Bronchial epithelial cell (primary cell): Measurements from ENCODE around the gene NTM. TPM values are rescaled to one million over a fixed set of nuclear protein-coding genes. Genes with fewer than 3 reads are reported as not detected.

ENCODE experiments used
- DNase-seq: peaks from one replicate; pipeline ENCODE4 v3.0.0-alpha.2; 2010; ENCODE audit warnings: low read depth
- FAIRE-seq: peaks from 2 replicates; lab custom pipeline; 2011; peaks lifted over from hg19 to GRCh38; lab: Jason Lieb, UNC
- H3K27me3 ChIP-seq: 2 replicates; pipeline ENCODE4 v1.5.1; 2011; ENCODE audit warnings: low read length; ENCODE audit not compliant: control insufficient read depth, insufficient read depth
- H3K36me3 ChIP-seq: 2 replicates; pipeline ENCODE4 v1.5.1; 2011; ENCODE audit warnings: low read length; ENCODE audit not compliant: control insufficient read depth, insufficient read depth
- H3K4me3 ChIP-seq: 2 replicates; pipeline ENCODE4 v1.5.1; 2011; ENCODE audit warnings: mild to moderate bottlenecking, low read depth, low read length, control low read depth
- total RNA-seq: library from RNA; depleted of rRNA; stranded (reverse); fragments of >200 nt; gene quantifications from 2 replicates; pipeline ENCODE4 v1.2.1, GENCODE V29; 2014
- TF ChIP-seq, protein P1 (sequence below): IDR thresholded peaks from 2 replicates; pipeline ENCODE4 v1.5.1; 2011; ENCODE audit warnings: mild to moderate bottlenecking, moderate library complexity, low read length, control low read depth, inconsistent platforms; ENCODE audit not compliant: insufficient read depth, severe bottlenecking

NTM gene
- total RNA-seq, 1 donor from 2014 or later: 4.2 TPM

DNA sequence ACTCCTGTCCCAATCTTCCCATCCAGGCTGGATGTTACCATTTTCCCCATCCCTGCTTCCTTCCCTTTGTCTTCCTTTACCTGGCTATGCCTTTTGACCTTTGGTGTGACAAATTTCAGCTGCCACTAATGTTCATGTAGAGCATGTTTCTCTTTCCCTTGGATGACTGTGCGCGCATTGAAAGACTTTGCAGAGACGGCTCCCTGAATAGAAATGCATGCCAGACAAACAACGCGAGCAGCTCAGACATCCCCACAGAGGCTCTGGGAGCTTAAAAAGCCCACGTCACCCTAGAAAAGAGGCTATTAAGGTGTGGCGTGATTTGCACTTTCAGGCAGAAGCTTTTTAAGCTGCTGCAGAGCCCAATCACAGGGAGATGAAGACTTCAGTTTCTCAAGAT is 202.0 kb downstream of the NTM start:
- Histone ChIP-seq H3K36me3 (no peaks in the 10 kb centered on the region), H3K27me3 (no peaks in the 10 kb centered on the region), H3K4me3 (no peak overlapping the region)
- FAIRE-seq (no peak), DNase-seq (no peak)
- TF ChIP-seq, protein P1, sequence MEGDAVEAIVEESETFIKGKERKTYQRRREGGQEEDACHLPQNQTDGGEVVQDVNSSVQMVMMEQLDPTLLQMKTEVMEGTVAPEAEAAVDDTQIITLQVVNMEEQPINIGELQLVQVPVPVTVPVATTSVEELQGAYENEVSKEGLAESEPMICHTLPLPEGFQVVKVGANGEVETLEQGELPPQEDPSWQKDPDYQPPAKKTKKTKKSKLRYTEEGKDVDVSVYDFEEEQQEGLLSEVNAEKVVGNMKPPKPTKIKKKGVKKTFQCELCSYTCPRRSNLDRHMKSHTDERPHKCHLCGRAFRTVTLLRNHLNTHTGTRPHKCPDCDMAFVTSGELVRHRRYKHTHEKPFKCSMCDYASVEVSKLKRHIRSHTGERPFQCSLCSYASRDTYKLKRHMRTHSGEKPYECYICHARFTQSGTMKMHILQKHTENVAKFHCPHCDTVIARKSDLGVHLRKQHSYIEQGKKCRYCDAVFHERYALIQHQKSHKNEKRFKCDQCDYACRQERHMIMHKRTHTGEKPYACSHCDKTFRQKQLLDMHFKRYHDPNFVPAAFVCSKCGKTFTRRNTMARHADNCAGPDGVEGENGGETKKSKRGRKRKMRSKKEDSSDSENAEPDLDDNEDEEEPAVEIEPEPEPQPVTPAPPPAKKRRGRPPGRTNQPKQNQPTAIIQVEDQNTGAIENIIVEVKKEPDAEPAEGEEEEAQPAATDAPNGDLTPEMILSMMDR: no peak

GRCh38 chr11:131579932-131580387 is 209.5 kb downstream of the NTM start:
- TF ChIP-seq, protein P1: peak; percentile 22
- peak; percentile 2 for DNase-seq
- no peaks in the 10 kb centered on the region for H3K27me3 ChIP-seq
- FAIRE-seq: no peak
- H3K4me3 ChIP-seq: no peak overlapping the region
- H3K36me3 ChIP-seq: no peaks in the 10 kb centered on the region

GRCh38 chr11:131580476-131580875 is 210.1 kb downstream of the NTM start:
- TF ChIP-seq, protein P1: no peak
- peak; percentile 40 for FAIRE-seq
- H3K27me3 ChIP-seq: no peaks in the 10 kb centered on the region
- H3K36me3 ChIP-seq: no peaks in the 10 kb centered on the region
- no peak for DNase-seq
- H3K4me3 ChIP-seq: no peak overlapping the region

DNA sequence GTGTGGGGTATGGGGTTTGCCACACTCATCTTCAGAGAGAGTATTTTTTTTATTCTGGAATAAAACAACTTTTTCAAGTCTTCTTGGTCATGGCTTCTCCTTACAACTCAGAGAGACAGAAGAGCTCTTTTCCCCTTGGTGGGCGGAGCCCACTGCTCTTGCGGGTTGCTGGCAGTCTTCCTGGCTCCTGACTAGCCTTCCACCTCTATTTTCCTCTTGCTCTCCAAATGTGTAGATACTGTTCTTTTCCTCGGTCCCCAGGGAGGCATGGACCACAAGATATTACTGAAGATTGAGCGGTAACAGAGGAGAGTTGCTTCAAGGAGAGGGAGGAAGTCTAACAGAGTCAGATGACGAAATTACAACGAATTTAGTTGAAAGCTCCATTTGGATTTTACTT is 210.6 kb downstream of the NTM start:
- H3K4me3 ChIP-seq: no peak overlapping the region
- TF ChIP-seq, protein P1: no peak
- DNase-seq (no peak), FAIRE-seq (no peak)
- H3K36me3 ChIP-seq: no peaks in the 10 kb centered on the region
- H3K27me3 ChIP-seq: no peaks in the 10 kb centered on the region

DNA sequence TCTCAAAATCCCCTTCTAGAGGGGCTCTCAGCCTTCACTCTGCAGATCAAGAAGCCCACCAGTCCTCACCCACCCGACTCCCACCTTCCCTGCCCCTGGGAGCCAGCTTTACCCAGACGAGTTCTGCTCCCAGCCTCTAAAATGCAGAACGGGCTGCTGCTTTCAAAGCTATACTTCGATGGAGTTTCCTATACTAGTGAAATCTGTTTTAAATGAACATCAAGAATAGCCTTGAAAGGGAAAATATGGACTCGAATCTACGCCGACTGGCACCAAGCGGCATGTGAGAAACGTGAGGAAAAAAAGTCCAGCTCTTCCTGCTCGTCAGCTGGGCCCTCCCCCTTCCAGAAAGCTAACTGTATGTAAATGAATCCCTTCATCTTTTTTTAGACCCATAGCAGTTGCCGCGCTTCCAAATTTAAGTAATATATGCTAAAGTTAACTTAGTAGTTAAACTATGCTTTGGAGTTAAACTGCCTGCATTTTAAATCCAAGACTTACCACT is 211.7 kb downstream of the NTM start:
- no peaks in the 10 kb centered on the region for H3K36me3 ChIP-seq
- H3K4me3 ChIP-seq: no peak overlapping the region
- H3K27me3 ChIP-seq: no peaks in the 10 kb centered on the region
- FAIRE-seq: no peak
- no peak for DNase-seq
- TF ChIP-seq, protein P1: no peak

DNA sequence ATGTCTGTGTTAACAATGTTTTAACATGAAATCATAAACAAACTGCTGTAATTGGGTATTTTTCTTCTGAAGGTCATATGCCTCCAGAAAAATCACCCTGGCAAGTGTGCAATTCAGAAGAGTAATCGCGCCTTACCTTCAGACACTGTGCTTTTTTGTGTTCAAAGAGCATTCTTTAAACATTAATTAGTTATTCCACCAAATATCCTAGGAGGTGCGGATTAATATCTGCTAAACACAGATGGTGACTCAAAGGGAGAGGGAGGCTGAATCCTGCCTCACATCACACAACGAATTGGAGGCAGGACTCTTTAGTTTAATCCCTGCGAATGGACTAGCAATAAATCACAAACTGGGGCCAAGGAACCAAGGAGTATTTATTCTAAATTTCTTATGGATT is 213.0 kb downstream of the NTM start:
- FAIRE-seq (no peak), DNase-seq (no peak)
- TF ChIP-seq, protein P1: no peak
- Histone ChIP-seq H3K36me3 (no peaks in the 10 kb centered on the region), H3K4me3 (no peak overlapping the region), H3K27me3 (no peaks in the 10 kb centered on the region)
